PC-9 (cell line): ENCODE data around the gene MRPS9.

Experiments
- EZH2 ChIP-seq: fragments of 200-600 bp; sonication (generic); IDR thresholded peaks from 2 replicates; pipeline ENCODE4 v1.8.0; 2017; ENCODE audit warnings: antibody characterized with exemption, low read depth
- TF ChIP-seq, protein P1 (sequence below): fragments of 200-600 bp; sonication (generic); conservative IDR thresholded peaks from 2 replicates; pipeline ENCODE4 v1.6.1; 2017; ENCODE audit warnings: mixed run types, antibody characterized with exemption, mild to moderate bottlenecking, moderate library complexity

GRCh38 chr2:105112345-105112744, 74.5 kb downstream of the MRPS9 start:
- TF ChIP-seq, protein P1, sequence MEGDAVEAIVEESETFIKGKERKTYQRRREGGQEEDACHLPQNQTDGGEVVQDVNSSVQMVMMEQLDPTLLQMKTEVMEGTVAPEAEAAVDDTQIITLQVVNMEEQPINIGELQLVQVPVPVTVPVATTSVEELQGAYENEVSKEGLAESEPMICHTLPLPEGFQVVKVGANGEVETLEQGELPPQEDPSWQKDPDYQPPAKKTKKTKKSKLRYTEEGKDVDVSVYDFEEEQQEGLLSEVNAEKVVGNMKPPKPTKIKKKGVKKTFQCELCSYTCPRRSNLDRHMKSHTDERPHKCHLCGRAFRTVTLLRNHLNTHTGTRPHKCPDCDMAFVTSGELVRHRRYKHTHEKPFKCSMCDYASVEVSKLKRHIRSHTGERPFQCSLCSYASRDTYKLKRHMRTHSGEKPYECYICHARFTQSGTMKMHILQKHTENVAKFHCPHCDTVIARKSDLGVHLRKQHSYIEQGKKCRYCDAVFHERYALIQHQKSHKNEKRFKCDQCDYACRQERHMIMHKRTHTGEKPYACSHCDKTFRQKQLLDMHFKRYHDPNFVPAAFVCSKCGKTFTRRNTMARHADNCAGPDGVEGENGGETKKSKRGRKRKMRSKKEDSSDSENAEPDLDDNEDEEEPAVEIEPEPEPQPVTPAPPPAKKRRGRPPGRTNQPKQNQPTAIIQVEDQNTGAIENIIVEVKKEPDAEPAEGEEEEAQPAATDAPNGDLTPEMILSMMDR = no peak
- TF ChIP-seq EZH2 = no peak
